Effector CD8-positive, alpha-beta T cell (primary cell): Measurements from ENCODE around the gene TRIB2.

Source experiments
- DNase-seq: peaks from one replicate; lab custom pipeline; 2025; lab: John Stamatoyannopoulos, UW

Gene TRIB2

GRCh38 chr2:12778811-12779579 lies 62.3 kb downstream of the TRIB2 start:
- no peak for DNase-seq

- no peak for DNase-seq
These were observed 64.6 kb downstream of the TRIB2 start for GRCh38 chr2:12781329-12781728.

- DNase-seq, result no peak
These were observed 71.4 kb downstream of the TRIB2 start for GRCh38 chr2:12787891-12788801.

- DNase-seq, result no peak
These were observed 75.2 kb downstream of the TRIB2 start for GRCh38 chr2:12791906-12792305.
